Erythroblast (primary cell): Measurements from ENCODE around the gene PAGE2.

Experiments
- GATA1 ChIP-seq: IDR thresholded peaks from 2 replicates; pipeline ENCODE4 v1.6.1; 2011; ENCODE audit warnings: low read depth, mild to moderate bottlenecking, control low read depth, low read length, moderate library complexity
- POLR2A ChIP-seq: IDR thresholded peaks from 2 replicates; pipeline ENCODE4 v1.6.1; 2011; ENCODE audit warnings: mild to moderate bottlenecking, low read length

GRCh38 chrX:55132416-55132815 is 43.6 kb downstream of the PAGE2 start:
- TF ChIP-seq POLR2A (no peak), GATA1 (no peak)
